ENCODE data around the gene TSSC4. TPM values are rescaled to one million over a fixed set of nuclear protein-coding genes. Genes with fewer than 3 reads are reported as not detected.
A peak's percentile ranks its signal among the peaks of the same experiment; 100 is the strongest.

The TSSC4 gene
- total RNA-seq, 2 donors from 2014 or later, result 26.7 to 40.3 TPM

- H3K4me3 ChIP-seq, result no peak overlapping the region
- peaks cover 77% of the 10 kb centered on the region for H3K36me3 ChIP-seq
- H3K9me3 ChIP-seq, result no peaks in the 10 kb centered on the region
- no peak overlapping the region for H3K27ac ChIP-seq
- H3K27me3 ChIP-seq, result no peaks in the 10 kb centered on the region
- no peak for DNase-seq (ENCODE audit: low spot score)
- peaks cover 0 to 45% of the 10 kb centered on the region in 2 donors for H3K4me1 ChIP-seq
- TF ChIP-seq CTCF (IDR thresholded peaks at IDR 0.05), result no peak
Measured at GRCh38 chr11:2395211-2395730, 5.3 kb upstream of the TSSC4 start.

GRCh38 chr11:2395856-2396255, 4.7 kb upstream of the TSSC4 start:
- H3K4me1 ChIP-seq, result peaks cover 0 to 39% of the 10 kb centered on the region in 2 donors
- H3K4me3 ChIP-seq, result no peak overlapping the region
- H3K36me3 ChIP-seq, result peaks cover 76% of the 10 kb centered on the region
- no peaks in the 10 kb centered on the region for H3K27me3 ChIP-seq
- no peaks in the 10 kb centered on the region for H3K9me3 ChIP-seq
- DNase-seq (ENCODE audit: low spot score), result no peak
- TF ChIP-seq CTCF (IDR thresholded peaks at IDR 0.05), result no peak
- no peak overlapping the region for H3K27ac ChIP-seq

GRCh38 chr11:2396471-2396870, 4.1 kb upstream of the TSSC4 start:
- Histone ChIP-seq H3K4me1 (peaks cover 0 to 37% of the 10 kb centered on the region in 2 donors), H3K9me3 (no peaks in the 10 kb centered on the region), H3K27me3 (no peaks in the 10 kb centered on the region), H3K27ac (no peak overlapping the region), H3K4me3 (no peak overlapping the region), H3K36me3 (peaks cover 70% of the 10 kb centered on the region)
- no peak for TF ChIP-seq CTCF (IDR thresholded peaks at IDR 0.05)
- no peak for DNase-seq (ENCODE audit: low spot score)

- no peak for TF ChIP-seq CTCF (IDR thresholded peaks at IDR 0.05)
- Histone ChIP-seq H3K27ac (no peak overlapping the region), H3K36me3 (peaks cover 65% of the 10 kb centered on the region), H3K4me1 (peaks cover 0 to 37% of the 10 kb centered on the region in 2 donors), H3K9me3 (no peaks in the 10 kb centered on the region), H3K4me3 (no peak overlapping the region), H3K27me3 (no peaks in the 10 kb centered on the region)
- DNase-seq (ENCODE audit: low spot score), result no peak
Measured at GRCh38 chr11:2397005-2397404, 3.5 kb upstream of the TSSC4 start.

GRCh38 chr11:2398664-2399355, 1.7 kb upstream of the TSSC4 start:
- DNase-seq (ENCODE audit: low spot score), result no peak
- H3K9me3 ChIP-seq, result no peaks in the 10 kb centered on the region
- no peak for TF ChIP-seq CTCF (IDR thresholded peaks at IDR 0.05)
- peaks cover 67% of the 10 kb centered on the region for H3K36me3 ChIP-seq
- no peak overlapping the region for H3K4me3 ChIP-seq
- H3K4me1 ChIP-seq, result peaks cover 0 to 27% of the 10 kb centered on the region in 2 donors
- peak overlapping the region; percentile 95 for H3K27ac ChIP-seq
- H3K27me3 ChIP-seq, result no peaks in the 10 kb centered on the region
